Gastrocnemius medialis (tissue), 4 donors: Measurements from ENCODE around the gene P2RX1. TPM values are rescaled to one million over a fixed set of nuclear protein-coding genes. Genes with fewer than 3 reads are reported as not detected.

Experiments used
- ATAC-seq, 2 donors: fragments of 150-250 bp; one replicate each; pipeline ENCODE4 v1.9.1; 2016
- DNase-seq, 2 donors: peaks; one replicate each; pipeline ENCODE4 v3.0.0-alpha.2; 2019
- H3K27ac ChIP-seq, 4 donors: fragments of 200-600 bp; sonication (generic); 1 replicate in 1 of 4; 2 replicates in 3 of 4; pipeline ENCODE4 v1.5.1; 2016 to 2018; ENCODE audit warnings: mild to moderate bottlenecking in 2 of 4, moderate library complexity in 1 of 4
- H3K27me3 ChIP-seq, 3 donors: fragments of 200-600 bp; sonication (generic) in 2 of 3; 1 replicate in 1 of 3; 2 replicates in 2 of 3; pipeline versions ENCODE4 v1.5.1 to v1.6.0; 2016 to 2019; ENCODE audit warnings: mild to moderate bottlenecking in 1 of 3, moderate library complexity in 1 of 3
- H3K36me3 ChIP-seq, 2 donors: fragments of 200-600 bp; sonication (generic) in 1 of 2; one replicate each; pipeline ENCODE4 v1.5.1; 2017 to 2018
- H3K4me1 ChIP-seq, 2 donors: fragments of 200-600 bp; sonication (generic) in 1 of 2; one replicate each; pipeline ENCODE4 v1.5.1; 2016 to 2017; ENCODE audit warnings: mild to moderate bottlenecking in 2 of 2
- H3K4me3 ChIP-seq, 4 donors: fragments of 200-600 bp; sonication (generic) in 3 of 4; 1 replicate in 1 of 4; 2 replicates in 3 of 4; pipeline ENCODE4 v1.5.1; 2016 to 2019; ENCODE audit warnings: mild to moderate bottlenecking in 2 of 4
- H3K9me3 ChIP-seq, 3 donors: fragments of 200-600 bp; sonication (generic) in 2 of 3; 1 replicate in 1 of 3; 2 replicates in 2 of 3; pipeline ENCODE4 v1.5.1; 2016 to 2019
- CTCF ChIP-seq, 5 experiments: fragments of 450-650 bp in 3 of 5; fragments of 200-600 bp in 2 of 5; sonication (generic) in 2 of 5; IDR thresholded peaks in 4 of 5; conservative IDR thresholded peaks in 1 of 5; 1 replicate in 4 of 5; 2 replicates in 1 of 5; pipeline ENCODE4 v1.5.1; 2016 to 2019; ENCODE audit warnings: antibody characterized with exemption in 5 of 5, mild to moderate bottlenecking in 3 of 5, moderate library complexity in 3 of 5
- POLR2A ChIP-seq, 2 donors: fragments of 450-650 bp; IDR thresholded peaks; one replicate each; pipeline ENCODE4 v1.6.1; 2017; ENCODE audit warnings: antibody characterized with exemption in 2 of 2, mild to moderate bottlenecking in 2 of 2, moderate library complexity in 2 of 2
- in situ Hi-C, 4 donors: fragments of 200-750 bp; cut with MboI; loops; one replicate each; pipeline versions ENCODE4 v1.15.0 to v1.8.0; 2017; ENCODE audit warnings: low sequenced_read_pairs in 4 of 4
- intact Hi-C: fragments of 100-400 bp; cut with DNase I; formaldehyde crosslinking; loops from one replicate; pipeline ENCODE4 v1.15.1; 2023; ENCODE audit warnings: low total_unique reads
- total RNA-seq, 4 donors: library from RNA; depleted of rRNA; stranded (reverse); fragments of >200 nt; gene quantifications; one replicate each; pipeline versions ENCODE4 v1.1.0 to v1.2.3, GENCODE V29; 2016

P2RX1 gene
- total RNA-seq, 4 donors from 2014 or later, result 0.25 to 0.59 (median 0.38) TPM; not detected in 1

DNA sequence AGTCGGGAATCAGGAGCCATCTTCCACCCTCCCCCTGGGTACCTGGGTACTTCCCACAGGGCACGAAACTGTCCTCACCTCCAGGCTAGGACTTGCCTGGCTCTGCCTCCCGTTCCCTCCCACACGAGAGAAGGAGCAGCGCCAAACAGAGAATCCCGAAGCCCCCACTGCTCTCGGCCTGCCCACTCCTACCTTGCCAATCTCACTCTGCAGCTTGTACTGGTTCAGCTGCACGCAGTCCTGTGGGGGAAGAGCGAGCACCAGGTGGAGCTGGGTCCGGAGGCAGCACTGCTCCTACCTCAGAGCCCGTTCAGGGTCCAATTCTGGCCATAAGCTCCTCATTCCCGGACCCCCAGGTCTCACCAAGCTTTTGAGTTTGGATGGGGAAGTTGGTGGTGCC lies 32.1 kb downstream of the P2RX1 start:
- peaks cover 11 to 17% of the 10 kb centered on the region in 2 donors for H3K4me1 ChIP-seq
- no peaks in the 10 kb centered on the region for H3K9me3 ChIP-seq
- ATAC-seq (no peak), DNase-seq (no peak)
- no peaks in the 10 kb centered on the region for H3K36me3 ChIP-seq
- TF ChIP-seq POLR2A (IDR thresholded peaks at IDR 0.05), result no peak
- TF ChIP-seq CTCF (IDR thresholded peaks at IDR 0.05 in 4 of 5, conservative IDR thresholded peaks at IDR 0.05 in 1 of 5), result no peak
- H3K4me3 ChIP-seq, result no peak overlapping the region
- H3K27ac ChIP-seq, result no peak overlapping the region
- intact Hi-C loops (no loop called here), in situ Hi-C loops (no loop called here)
- no peaks in the 10 kb centered on the region for H3K27me3 ChIP-seq

GRCh38 chr17:3882276-3882675 lies 34.0 kb downstream of the P2RX1 start:
- in situ Hi-C loops, result no loop called here
- no peak for TF ChIP-seq CTCF (IDR thresholded peaks at IDR 0.05 in 4 of 5, conservative IDR thresholded peaks at IDR 0.05 in 1 of 5)
- TF ChIP-seq POLR2A (IDR thresholded peaks at IDR 0.05), result no peak
- ATAC-seq, result no peak

DNA sequence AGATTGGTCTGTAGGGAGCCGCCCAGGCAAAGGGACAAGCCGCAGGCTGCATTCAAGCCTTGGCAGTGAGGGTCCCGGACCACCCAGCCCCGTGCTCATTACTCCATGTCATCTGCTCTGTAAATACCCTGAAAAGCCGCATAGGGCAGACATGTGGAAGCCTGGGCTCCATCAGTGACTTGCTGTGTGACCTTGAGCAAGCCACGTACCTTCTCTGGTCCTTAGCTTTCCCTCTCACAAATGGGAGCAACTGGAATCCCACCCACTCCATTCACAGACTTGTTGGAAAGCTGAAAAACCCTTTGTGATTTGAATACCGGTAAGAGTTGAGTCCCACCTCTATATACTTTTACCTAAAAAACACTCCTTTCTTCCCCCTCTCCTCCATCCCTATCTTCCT lies 35.3 kb downstream of the P2RX1 start:
- Histone ChIP-seq H3K27ac (no peak overlapping the region), H3K27me3 (no peaks in the 10 kb centered on the region), H3K36me3 (no peaks in the 10 kb centered on the region), H3K4me1 (peaks cover 11 to 18% of the 10 kb centered on the region in 2 donors), H3K9me3 (no peaks in the 10 kb centered on the region), H3K4me3 (no peak overlapping the region)
- DNase-seq (no peak), ATAC-seq (no peak)
- in situ Hi-C loops, result no loop called here
- intact Hi-C loops, result no loop called here
- no peak for TF ChIP-seq CTCF (IDR thresholded peaks at IDR 0.05 in 4 of 5, conservative IDR thresholded peaks at IDR 0.05 in 1 of 5)
- TF ChIP-seq POLR2A (IDR thresholded peaks at IDR 0.05), result no peak

More at GRCh38 chr17:3882276-3882675, 34.0 kb downstream of the P2RX1 start:
- intact Hi-C loops, result no loop called here
- no peaks in the 10 kb centered on the region for H3K36me3 ChIP-seq
- no peaks in the 10 kb centered on the region for H3K9me3 ChIP-seq
- H3K27me3 ChIP-seq, result no peaks in the 10 kb centered on the region
- no peak overlapping the region for H3K27ac ChIP-seq
- no peak for DNase-seq
- H3K4me1 ChIP-seq, result peaks cover 7 to 10% of the 10 kb centered on the region in 2 donors
- no peak overlapping the region for H3K4me3 ChIP-seq

GRCh38 chr17:3879591-3880417 lies 36.5 kb downstream of the P2RX1 start:
- Histone ChIP-seq H3K27ac (peak overlapping the region in 3 of 4 donors; percentile 33 to 55 (median 40)), H3K27me3 (no peaks in the 10 kb centered on the region), H3K4me3 (no peak overlapping the region), H3K4me1 (peaks cover 11 to 18% of the 10 kb centered on the region in 2 donors), H3K9me3 (no peaks in the 10 kb centered on the region), H3K36me3 (no peaks in the 10 kb centered on the region)
- ATAC-seq (peak in 1 of 2 donors; percentile 10), DNase-seq (no peak)
- in situ Hi-C loops (no loop called here), intact Hi-C loops (no loop called here)
- TF ChIP-seq POLR2A (IDR thresholded peaks at IDR 0.05), result no peak
- TF ChIP-seq CTCF (IDR thresholded peaks at IDR 0.05 in 4 of 5, conservative IDR thresholded peaks at IDR 0.05 in 1 of 5), result no peak
